Measurements from ENCODE around the gene GRAP2.

GRCh38 chr22:40014667-40015248, 113.9 kb downstream of the GRAP2 start:
- TF ChIP-seq POLR2A (IDR thresholded peaks at IDR 0.05) (no peak), CTCF (IDR thresholded peaks at IDR 0.05) (no peak), POLR2AphosphoS5 (IDR thresholded peaks at IDR 0.05) (no peak), EP300 (IDR thresholded peaks at IDR 0.05) (no peak)

Data from gastroesophageal sphincter (tissue), 3 donors.